ENCODE results near the gene PICK1. TPM values are rescaled to one million over a fixed set of nuclear protein-coding genes. Genes with fewer than 3 reads are reported as not detected.

The PICK1 gene
- polyA plus RNA-seq, 1 donor (not counting 4 experiments of a cell fraction or from before 2014, with no cell fraction given) = 26.8 TPM

DNA sequence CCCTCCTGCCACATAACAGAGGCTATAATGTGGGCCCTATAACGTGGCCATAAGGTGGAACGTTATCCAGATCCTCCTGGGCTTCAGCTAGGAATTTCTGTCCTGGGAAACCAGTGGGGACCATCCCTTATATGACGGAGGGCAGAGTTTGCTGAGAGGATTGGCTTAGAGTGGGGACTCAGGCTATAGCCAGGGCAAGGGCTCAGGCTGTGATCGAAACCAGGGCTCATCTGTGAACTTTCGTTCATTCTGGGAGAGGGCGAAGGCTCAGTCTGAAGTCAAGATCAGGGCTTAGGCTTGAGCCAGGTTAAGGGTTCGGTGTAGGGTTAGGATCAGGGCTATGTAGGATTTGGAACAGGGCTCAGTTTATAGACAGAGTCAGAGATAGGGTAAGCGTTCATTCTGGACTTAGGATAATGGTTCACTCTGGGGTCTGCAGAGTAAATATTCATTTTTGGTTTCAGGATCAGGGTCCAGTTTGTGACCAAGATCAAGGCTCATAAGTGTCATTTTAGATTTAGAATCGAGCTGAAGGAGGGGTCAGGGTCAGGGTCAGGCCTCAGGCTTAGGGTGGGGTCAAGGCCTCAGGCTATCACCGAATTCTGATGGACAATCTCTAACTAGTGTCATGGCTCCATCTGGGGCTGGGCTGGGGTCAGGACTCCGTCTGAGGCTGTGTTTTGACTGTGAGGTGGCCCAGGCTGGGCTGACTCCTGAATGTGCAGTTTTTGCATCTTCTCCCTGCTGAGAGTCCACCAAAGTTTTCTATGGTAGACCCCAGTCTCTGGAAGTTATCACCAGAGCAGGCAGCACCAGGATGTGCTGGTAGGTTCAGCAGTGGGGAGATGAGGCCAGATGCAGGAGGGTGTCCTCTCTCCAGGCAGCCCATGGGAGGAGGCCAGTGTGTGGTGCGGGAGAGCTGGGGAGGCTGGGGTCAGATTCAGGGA, 39.0 kb upstream of the PICK1 start:
- no peak for TF ChIP-seq EZH2 (IDR thresholded peaks at IDR 0.05; ENCODE audit: low read length)
- TF ChIP-seq, protein P1, sequence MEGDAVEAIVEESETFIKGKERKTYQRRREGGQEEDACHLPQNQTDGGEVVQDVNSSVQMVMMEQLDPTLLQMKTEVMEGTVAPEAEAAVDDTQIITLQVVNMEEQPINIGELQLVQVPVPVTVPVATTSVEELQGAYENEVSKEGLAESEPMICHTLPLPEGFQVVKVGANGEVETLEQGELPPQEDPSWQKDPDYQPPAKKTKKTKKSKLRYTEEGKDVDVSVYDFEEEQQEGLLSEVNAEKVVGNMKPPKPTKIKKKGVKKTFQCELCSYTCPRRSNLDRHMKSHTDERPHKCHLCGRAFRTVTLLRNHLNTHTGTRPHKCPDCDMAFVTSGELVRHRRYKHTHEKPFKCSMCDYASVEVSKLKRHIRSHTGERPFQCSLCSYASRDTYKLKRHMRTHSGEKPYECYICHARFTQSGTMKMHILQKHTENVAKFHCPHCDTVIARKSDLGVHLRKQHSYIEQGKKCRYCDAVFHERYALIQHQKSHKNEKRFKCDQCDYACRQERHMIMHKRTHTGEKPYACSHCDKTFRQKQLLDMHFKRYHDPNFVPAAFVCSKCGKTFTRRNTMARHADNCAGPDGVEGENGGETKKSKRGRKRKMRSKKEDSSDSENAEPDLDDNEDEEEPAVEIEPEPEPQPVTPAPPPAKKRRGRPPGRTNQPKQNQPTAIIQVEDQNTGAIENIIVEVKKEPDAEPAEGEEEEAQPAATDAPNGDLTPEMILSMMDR (optimal IDR thresholded peaks at IDR 0.05 in 1 of 3, IDR thresholded peaks at IDR 0.05 in 1 of 3, conservative IDR thresholded peaks at IDR 0.05 in 1 of 3; ENCODE audit: extremely low read depth in 1 of 3, insufficient read depth in 2 of 3, low read length in 3 of 3) = no peak
- Histone ChIP-seq H3K27me3 (ENCODE audit: control insufficient read depth, extremely low read depth, insufficient read depth, low read length) (no peaks in the 10 kb centered on the region), H3K79me2 (ENCODE audit: control insufficient read depth, insufficient read depth, low read length) (no peaks in the 10 kb centered on the region), H4K20me1 (ENCODE audit: control insufficient read depth, extremely low read depth, insufficient read depth, low read length) (no peaks in the 10 kb centered on the region), H3K4me1 (ENCODE audit: control insufficient read depth, extremely low read depth, insufficient read depth, low read length) (peaks cover 9% of the 10 kb centered on the region), H3K4me2 (ENCODE audit: control insufficient read depth, extremely low read depth, insufficient read depth, low read depth, low read length) (no peak overlapping the region), H3K9me3 (ENCODE audit: control insufficient read depth, low read depth, low read length) (no peaks in the 10 kb centered on the region), H2AFZ (ENCODE audit: control insufficient read depth, low read length) (no peak overlapping the region), H3K27ac (ENCODE audit: control insufficient read depth, insufficient read depth, low read length) (no peak overlapping the region), H3K36me3 (ENCODE audit: control insufficient read depth in 2 of 2, extremely low read depth in 1 of 2, insufficient read depth in 2 of 2, low read length in 2 of 2) (no peaks in the 10 kb centered on the region), H3K9me1 (ENCODE audit: control insufficient read depth, extremely low read depth, insufficient read depth, low read length) (no peaks in the 10 kb centered on the region), H3K9ac (ENCODE audit: control insufficient read depth, extremely low read depth, insufficient read depth, low read length) (no peak overlapping the region), H3K4me3 (ENCODE audit: control insufficient read depth in 2 of 3, extremely low read depth in 1 of 3, insufficient read depth in 2 of 3, low read depth in 1 of 3, low read length in 3 of 3) (no peak overlapping the region)
- FAIRE-seq (no peak), DNase-seq (ENCODE audit: low read depth, low spot score) (no peak)
- dilution Hi-C loops (cut with MboI; ENCODE audit: extremely low pct_ligation_motif_present, low sequenced_read_pairs) = no loop called here

DNA sequence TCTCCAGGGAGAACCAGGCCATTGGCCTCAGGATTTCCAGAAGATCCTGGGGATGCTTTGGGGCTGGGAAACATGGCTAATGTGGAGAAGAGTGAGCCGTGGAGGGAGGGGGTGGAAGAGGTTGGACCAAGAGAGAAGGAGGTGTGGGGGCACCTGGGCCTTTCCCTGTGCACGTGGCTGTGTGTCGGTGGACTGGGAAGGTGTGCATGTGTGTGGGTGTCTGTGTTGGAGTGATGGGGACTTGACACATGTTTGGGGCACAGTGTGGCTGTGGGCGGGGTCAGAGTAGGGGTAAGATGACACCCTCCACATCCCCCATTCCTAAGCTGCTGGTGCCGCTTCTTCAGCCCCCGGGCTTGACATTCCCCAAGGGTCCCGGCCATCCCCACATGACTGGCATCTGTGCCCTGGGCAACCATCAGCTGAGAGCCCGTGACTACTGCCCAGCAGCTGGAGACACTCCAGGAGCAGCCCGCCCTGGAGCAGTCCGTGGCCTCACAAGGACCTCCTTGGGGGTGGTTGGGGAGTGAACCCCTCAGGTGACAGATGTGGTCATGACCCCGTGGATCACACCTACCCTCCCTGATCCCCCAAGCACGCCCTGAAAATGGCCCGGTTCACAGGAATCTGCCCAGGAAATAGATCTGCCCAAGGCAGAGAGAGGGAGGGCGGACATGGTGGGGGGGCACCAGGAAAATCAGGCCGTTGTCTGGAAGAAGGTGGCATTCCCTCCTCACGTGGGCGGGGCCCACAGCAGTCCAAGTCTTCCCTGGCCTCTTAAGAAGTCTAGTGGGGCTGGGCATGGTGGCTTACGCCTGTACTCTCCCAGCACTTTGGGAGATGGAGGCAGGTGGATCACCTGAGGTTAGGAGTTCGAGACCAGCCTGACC, 38.0 kb upstream of the PICK1 start:
- no peak overlapping the region for H3K4me3 ChIP-seq (ENCODE audit: control insufficient read depth in 2 of 3, extremely low read depth in 1 of 3, insufficient read depth in 2 of 3, low read depth in 1 of 3, low read length in 3 of 3)
- H3K9me3 ChIP-seq (ENCODE audit: control insufficient read depth, low read depth, low read length) = no peaks in the 10 kb centered on the region
- no peaks in the 10 kb centered on the region for H3K36me3 ChIP-seq (ENCODE audit: control insufficient read depth in 2 of 2, extremely low read depth in 1 of 2, insufficient read depth in 2 of 2, low read length in 2 of 2)
- peaks cover 9% of the 10 kb centered on the region for H3K4me1 ChIP-seq (ENCODE audit: control insufficient read depth, extremely low read depth, insufficient read depth, low read length)
- H3K27ac ChIP-seq (ENCODE audit: control insufficient read depth, insufficient read depth, low read length) = no peak overlapping the region
- dilution Hi-C loops (cut with MboI; ENCODE audit: extremely low pct_ligation_motif_present, low sequenced_read_pairs) = no loop called here
- H3K9ac ChIP-seq (ENCODE audit: control insufficient read depth, extremely low read depth, insufficient read depth, low read length) = no peak overlapping the region
- no peaks in the 10 kb centered on the region for H3K27me3 ChIP-seq (ENCODE audit: control insufficient read depth, extremely low read depth, insufficient read depth, low read length)
- TF ChIP-seq, protein P1 (optimal IDR thresholded peaks at IDR 0.05 in 1 of 3, IDR thresholded peaks at IDR 0.05 in 1 of 3, conservative IDR thresholded peaks at IDR 0.05 in 1 of 3; ENCODE audit: extremely low read depth in 1 of 3, insufficient read depth in 2 of 3, low read length in 3 of 3) = no peak
- TF ChIP-seq EZH2 (IDR thresholded peaks at IDR 0.05; ENCODE audit: low read length) = no peak
- no peak overlapping the region for H2AFZ ChIP-seq (ENCODE audit: control insufficient read depth, low read length)
- FAIRE-seq (no peak), DNase-seq (ENCODE audit: low read depth, low spot score) (no peak)
- H3K79me2 ChIP-seq (ENCODE audit: control insufficient read depth, insufficient read depth, low read length) = no peaks in the 10 kb centered on the region
- no peaks in the 10 kb centered on the region for H3K9me1 ChIP-seq (ENCODE audit: control insufficient read depth, extremely low read depth, insufficient read depth, low read length)
- no peak overlapping the region for H3K4me2 ChIP-seq (ENCODE audit: control insufficient read depth, extremely low read depth, insufficient read depth, low read depth, low read length)
- H4K20me1 ChIP-seq (ENCODE audit: control insufficient read depth, extremely low read depth, insufficient read depth, low read length) = no peaks in the 10 kb centered on the region

Measured in keratinocyte (primary cell).